Measurements from ENCODE around the gene BIVM.

BIVM gene

GRCh38 chr13:102784483-102784882 lies 14.4 kb upstream of the BIVM start:
- in situ Hi-C loops (cut with MboI; ENCODE audit: low sequenced_read_pairs) = no loop called here

DNA sequence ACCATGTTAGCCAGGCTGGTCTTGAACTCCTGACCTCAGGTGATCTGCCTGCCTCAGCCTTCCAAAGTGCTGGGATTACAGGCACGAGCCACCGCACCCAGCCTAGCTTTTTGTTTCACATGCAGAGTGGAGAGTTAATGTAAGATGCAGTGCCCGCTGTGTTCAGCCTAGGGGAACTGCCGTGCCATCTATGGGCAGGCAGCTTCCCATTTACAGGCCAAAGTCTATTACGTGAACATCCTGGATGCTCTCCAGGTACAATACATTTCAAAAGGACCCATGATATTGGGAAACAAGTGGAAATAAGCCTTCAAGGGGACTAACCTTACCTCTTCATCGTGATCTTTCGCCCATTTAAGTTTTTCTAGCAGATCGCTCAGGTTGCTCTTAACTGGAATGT lies 10.2 kb upstream of the BIVM start:
- in situ Hi-C loops (cut with MboI; ENCODE audit: low sequenced_read_pairs) = no loop called here

- in situ Hi-C loops (cut with MboI; ENCODE audit: low sequenced_read_pairs) = no loop called here
Measured at GRCh38 chr13:102792396-102792795, 6.5 kb upstream of the BIVM start.

DNA sequence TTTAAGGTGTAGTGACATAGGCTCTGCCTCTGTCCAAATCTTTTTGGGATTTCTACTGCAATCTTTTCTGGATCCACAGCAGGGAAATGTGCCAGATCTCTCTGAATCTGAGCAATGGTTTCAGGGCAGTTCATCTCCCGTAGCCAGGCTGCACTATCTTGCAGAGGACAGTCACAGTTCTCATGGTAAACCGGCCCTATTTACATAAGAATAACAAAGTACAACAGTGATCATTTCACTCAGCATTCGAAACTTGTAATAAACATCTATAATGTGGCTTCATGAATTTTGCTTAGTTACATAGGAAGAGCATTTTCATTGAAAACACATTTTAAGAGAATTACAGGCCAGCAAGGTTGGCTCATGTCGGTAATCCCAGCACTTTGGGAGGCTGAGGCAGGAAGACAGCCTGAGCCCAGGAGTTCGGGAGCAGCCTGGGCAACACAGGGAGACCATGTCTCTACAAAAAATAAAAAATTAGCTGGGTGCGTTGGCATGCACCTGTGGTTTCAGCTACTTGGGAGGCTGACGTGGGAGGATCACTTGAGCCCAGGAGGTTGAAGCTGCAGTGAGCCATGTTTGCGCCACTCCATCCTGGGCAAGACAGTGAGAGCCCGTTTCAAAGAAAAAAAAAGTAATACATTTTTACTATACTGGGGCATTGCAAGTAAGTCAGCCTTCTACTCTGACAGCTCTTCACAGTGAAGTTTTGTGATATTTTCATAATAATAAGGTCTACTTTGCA lies 5.1 kb upstream of the BIVM start:
- in situ Hi-C loops (cut with MboI; ENCODE audit: low sequenced_read_pairs) = no loop called here

- in situ Hi-C loops (cut with MboI; ENCODE audit: low sequenced_read_pairs) = no loop called here
Measured at GRCh38 chr13:102799426-102800144, 666 bp downstream of the BIVM start.

GRCh38 chr13:102800145-102801041 lies 1.5 kb downstream of the BIVM start:
- in situ Hi-C loops (cut with MboI; ENCODE audit: low sequenced_read_pairs) = no loop called here

GRCh38 chr13:102805680-102806079 lies 6.8 kb downstream of the BIVM start:
- in situ Hi-C loops (cut with MboI; ENCODE audit: low sequenced_read_pairs) = no loop called here

DNA sequence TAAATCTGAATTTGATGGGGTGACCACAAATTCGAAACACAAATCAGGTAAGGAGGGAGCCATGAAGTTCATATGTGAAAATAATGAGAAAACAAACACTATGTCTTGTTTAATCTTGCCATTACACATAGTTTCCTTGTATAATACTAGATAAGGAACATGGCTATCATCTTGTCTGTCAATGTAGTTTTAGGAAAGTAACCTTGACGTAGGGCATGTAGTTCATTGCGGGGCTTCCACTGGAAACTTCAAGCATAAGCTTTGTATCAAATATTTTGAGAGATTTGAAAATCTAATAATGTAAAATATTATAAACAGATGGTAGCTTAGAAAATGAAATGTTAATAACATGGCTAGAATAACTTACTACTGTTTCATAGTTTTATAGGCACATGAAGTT lies 8.8 kb downstream of the BIVM start:
- in situ Hi-C loops (cut with MboI; ENCODE audit: low sequenced_read_pairs) = no loop called here

GRCh38 chr13:102812611-102813287 lies 13.8 kb downstream of the BIVM start:
- in situ Hi-C loops (cut with MboI; ENCODE audit: low sequenced_read_pairs) = no loop called here

DNA sequence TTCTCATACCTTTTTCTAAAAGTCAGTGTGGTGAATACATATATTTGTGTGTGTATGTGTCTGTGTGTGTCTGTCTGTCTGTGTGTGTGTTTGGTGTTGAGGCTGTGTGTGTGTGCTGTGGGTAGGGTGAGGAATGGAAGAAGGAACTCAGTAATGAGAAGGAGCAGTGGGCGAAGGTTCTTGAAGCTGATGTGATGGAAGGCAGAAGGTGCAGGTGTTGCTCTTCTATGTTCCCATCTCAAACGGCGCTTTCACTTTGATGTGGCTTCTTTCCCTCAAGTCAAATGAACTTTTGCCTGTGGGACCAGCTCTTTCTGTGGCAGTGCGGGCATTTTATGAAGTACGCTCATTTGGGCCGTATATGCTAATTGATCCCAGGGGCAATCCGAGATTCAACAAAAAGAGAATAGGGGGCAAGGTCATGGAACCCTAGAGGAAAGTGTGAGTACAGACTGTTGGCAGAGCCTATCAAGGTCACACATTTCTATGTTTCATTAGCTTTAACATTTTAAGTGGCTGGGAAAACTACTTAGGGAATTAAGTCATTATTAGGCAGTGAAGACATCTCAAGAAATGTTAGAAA lies 15.2 kb downstream of the BIVM start:
- in situ Hi-C loops (cut with MboI; ENCODE audit: low sequenced_read_pairs) = no loop called here

DNA sequence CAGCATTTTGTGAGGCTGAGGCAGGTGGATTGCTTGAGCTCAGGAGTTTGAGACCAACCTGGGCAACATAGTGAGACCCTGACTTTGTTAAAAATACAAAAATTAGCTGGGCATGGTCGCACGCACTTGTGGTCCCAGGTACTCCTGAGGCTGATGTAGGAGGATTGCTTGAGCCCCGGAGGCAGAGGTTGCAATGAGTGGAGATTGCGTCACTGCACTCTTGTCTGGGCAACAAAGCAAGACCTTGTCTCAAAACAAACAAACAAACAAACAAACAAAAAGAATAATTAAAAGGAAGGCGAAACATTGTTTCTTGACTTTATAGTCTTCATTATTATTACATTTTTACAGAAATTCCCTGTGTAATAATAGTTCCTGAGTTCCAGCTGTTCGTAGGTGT lies 15.9 kb downstream of the BIVM start:
- in situ Hi-C loops (cut with MboI; ENCODE audit: low sequenced_read_pairs) = no loop called here

- in situ Hi-C loops (cut with MboI; ENCODE audit: low sequenced_read_pairs) = no loop called here
Measured at GRCh38 chr13:102815788-102816187, 16.9 kb downstream of the BIVM start.

DNA sequence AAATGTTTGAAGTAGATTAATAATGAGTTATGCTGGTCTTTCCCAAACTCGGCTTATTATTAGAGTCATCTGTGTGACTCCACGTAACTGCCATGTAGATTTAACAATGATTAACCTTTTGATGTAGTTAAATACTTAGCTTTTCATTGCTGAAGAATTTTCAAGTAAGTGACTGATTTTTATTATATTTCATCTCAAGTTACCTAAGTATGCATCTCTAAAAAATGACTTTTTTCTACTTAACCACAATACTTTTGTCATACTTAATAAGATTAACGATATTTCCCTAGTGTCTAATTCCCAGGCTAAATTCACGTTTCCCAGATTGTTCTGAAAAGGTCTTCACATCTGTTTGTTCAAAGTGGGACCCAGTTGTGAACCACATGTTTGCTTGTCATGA lies 17.8 kb downstream of the BIVM start:
- in situ Hi-C loops (cut with MboI; ENCODE audit: low sequenced_read_pairs) = no loop called here

DNA sequence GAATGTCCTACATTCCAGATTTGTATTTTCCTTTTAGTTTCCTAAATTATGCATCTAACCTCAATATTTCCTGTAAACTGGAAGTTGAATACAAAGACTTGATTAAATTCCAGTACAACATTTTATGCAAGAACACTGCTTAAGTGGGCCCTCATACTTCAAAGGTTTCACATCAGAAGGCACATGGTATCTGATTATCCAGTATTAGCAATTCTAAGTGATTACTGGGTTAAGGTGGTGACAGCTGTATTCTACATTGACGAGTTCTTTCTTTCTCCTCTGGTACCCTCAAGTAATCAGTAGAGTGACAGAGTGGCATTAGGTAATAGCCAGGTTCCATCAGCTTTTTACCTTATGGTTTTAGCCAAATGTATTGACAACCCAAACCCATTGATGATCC lies 18.3 kb downstream of the BIVM start:
- in situ Hi-C loops (cut with MboI; ENCODE audit: low sequenced_read_pairs) = no loop called here

GRCh38 chr13:102817907-102818306 lies 19.0 kb downstream of the BIVM start:
- in situ Hi-C loops (cut with MboI; ENCODE audit: low sequenced_read_pairs) = no loop called here

GRCh38 chr13:102825400-102825799 lies 26.5 kb downstream of the BIVM start:
- in situ Hi-C loops (cut with MboI; ENCODE audit: low sequenced_read_pairs) = no loop called here

DNA sequence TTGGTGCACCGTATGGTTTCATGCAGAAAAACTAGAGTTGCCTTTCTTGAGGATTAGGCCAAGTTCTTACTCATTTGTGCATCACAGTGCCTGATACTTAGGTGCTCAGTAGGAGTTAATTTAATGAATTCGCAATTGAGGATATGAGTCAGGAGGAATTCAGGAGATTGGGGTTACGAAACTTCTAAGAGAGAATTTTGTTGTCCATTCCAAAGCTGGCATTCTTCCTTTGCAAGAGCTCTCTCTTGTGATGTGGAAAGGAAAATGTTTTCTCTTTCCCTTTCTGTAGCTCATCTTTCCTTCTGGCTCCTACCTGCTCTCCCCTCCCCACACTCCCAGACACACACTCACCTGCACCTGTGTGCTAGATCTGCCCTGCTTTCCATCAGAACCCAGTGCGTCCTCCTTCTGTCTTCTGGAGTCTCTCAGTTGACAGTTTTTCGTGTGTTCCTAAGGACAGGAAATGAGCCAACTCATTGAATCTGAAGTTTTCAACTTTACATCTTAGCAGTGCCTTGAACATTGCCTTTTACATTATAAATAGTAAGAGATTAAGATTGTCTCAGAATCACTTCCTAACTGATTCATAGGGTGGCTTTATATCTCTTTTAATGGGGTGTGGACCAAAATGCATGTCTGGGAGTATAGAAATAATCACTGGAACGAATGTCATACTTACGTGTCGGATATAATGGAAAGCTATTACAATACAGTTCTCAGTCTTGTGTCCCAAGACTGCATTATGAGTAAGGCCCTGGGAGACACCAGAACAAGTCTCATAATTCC lies 27.2 kb downstream of the BIVM start:
- in situ Hi-C loops (cut with MboI; ENCODE audit: low sequenced_read_pairs) = no loop called here

DNA sequence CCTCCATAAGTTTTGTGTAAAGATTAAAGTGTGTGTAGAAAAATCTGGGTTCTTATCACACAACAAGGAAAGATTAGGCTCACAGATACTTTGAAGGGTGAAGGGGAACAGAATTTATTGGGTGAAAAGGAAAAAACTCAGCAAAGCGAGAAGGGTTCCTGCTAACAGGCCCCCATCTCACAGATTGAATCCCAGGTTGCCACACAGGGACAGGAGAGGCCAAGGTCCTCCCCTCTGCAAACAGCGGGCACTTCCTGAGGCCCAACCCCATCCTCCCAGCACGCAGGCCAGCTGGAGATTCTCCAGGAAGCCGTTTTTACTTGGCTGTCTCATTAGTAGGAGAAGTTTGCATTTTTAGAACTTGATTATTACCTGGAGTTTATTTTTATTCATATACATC lies 31.7 kb downstream of the BIVM start:
- in situ Hi-C loops (cut with MboI; ENCODE audit: low sequenced_read_pairs) = no loop called here

DNA sequence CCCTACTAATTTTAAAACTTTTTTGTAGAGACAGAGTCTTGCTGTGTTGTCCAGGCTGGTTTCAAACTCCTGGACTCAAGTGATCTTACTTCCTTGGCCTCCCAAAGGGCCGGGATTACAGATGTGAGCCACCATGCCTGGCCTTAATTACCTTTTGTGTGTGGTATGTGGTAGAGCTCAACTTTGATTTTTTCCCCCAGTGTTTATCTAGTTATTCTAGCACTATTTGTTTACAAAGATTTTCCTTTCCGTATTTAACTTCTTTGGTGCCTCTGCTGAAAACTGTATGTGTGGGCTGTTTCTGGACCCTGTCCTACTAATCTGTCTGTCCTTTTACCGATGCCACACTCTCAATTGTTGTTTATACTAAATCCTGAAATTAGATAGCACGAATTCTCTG lies 37.6 kb downstream of the BIVM start:
- in situ Hi-C loops (cut with MboI; ENCODE audit: low sequenced_read_pairs) = no loop called here

GRCh38 chr13:102838273-102838672 lies 39.4 kb downstream of the BIVM start:
- in situ Hi-C loops (cut with MboI; ENCODE audit: low sequenced_read_pairs) = no loop called here
